GM19328 (cell line): Measurements from ENCODE around the gene LARGE2.
A peak's percentile ranks its signal among the peaks of the same experiment; 100 is the strongest.

ENCODE experiments used
- ATAC-seq: cut with Tn5 transposase; IDR thresholded peaks from one replicate; pipeline ENCODE4 v1.9.1; 2021; ENCODE audit warnings: mild to moderate bottlenecking, moderate library complexity; ENCODE audit not compliant: unreplicated experiment

The LARGE2 gene

DNA sequence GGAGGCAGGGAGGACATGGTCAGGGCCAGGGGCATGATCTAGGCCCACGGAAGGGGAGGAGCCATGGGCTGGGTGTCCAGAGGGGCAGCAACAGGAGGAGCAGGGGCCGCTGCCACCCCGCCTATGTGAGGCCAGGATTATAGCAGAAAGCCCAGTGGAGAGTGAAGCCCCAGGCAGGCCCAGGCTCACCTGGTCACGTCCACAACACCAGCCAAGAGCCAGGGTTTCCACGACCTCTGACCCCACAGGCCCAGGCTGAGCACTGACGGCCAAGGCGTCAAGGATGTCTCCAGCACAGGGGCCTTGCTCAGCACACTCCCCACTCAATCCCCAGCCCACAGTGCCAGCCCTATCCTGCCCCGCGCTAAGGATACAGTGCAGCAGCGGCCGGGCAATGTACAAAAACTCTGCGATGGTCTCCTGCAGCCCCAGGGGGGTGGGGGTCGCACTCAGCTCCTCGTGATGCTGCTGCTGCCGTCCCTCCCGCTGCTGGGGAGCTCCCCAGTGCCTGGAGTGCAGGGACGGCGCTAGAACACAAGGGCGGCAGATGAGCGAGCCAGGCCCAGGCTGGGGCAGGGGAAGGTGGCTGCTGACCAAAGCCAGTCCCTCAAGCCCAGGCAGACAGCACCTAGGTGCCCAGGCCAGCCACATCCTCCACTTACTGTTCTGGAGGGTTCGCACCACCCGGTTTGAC, 8.4 kb upstream of the LARGE2 start:
- ATAC-seq = no peak

DNA sequence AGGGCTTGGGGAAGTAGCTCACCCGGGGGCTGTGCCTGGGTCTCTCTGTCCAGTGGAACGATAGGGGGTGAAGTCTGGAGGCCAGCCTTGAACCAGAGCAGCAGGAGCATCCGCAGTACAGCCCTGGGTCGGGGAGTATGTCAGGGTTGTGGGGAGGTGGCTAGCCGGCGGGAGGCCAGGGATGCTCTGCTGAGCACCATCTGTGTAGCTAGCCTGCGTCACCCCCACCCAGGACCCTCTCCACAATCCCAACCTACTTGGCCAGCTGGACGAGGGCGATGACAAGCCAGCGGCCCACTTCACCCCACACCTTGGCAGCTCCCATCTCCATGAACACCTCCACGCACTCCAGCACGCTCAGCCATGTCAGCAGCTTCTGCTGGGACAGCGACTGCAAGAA, 7.0 kb upstream of the LARGE2 start:
- no peak for ATAC-seq

DNA sequence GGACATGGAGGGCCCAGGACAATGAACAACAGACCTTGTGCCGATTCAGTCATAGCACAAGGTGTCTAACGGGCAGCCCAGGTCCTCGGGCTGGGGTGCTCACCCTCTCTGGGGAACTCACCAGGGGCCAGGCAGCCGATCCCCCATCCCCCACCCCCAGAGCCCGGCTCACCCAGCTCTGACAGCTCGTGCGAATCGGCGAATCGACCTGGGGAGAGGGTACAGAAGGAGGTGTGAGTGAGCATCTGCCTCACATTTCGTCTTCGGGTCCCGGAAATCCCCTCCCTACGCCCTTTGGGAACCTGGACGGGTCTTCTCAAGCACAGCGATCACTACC, 5.2 kb upstream of the LARGE2 start:
- no peak for ATAC-seq

DNA sequence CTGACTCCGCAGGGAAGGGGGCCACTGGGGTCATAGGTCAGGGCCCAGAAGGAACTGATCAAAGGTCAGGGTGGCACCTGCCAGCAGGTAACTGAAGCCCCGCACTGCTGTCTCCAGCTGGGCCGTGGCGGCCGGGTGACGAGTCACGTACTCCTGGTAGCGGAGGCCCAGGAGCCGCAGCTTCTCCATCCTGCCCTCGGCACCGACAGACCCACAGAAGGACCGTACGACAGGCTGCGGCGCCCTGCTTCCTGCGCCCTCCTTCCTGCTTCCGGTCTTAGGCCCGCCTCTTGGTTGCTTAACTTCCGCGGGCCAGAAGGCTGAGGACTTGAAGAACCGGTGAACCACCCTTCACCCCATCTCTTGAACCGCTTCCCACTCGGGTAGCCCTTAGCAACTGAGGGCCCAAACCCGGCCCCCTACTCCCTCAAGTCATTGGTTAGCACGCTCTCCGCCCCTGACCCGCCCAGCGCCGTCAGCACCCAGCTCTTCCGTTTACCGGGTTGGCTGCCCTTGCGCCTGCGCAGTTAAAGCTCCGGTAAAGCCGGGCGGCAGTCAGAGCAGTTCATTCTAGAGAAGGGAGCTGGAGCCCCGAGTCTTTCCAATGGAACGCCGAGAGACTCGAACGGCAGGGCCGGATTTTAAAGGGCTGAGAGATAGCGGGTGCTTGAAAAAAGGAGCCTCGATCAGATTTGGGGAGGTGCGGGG, 4.7 kb upstream of the LARGE2 start, which contains the start of gene PEX16:
Gene PEX16 (minus strand): TSS at position 255 of the 708 bp plus-strand sequence. CDS start 66 bp downstream, at position 189.
- peak; percentile 86 for ATAC-seq

DNA sequence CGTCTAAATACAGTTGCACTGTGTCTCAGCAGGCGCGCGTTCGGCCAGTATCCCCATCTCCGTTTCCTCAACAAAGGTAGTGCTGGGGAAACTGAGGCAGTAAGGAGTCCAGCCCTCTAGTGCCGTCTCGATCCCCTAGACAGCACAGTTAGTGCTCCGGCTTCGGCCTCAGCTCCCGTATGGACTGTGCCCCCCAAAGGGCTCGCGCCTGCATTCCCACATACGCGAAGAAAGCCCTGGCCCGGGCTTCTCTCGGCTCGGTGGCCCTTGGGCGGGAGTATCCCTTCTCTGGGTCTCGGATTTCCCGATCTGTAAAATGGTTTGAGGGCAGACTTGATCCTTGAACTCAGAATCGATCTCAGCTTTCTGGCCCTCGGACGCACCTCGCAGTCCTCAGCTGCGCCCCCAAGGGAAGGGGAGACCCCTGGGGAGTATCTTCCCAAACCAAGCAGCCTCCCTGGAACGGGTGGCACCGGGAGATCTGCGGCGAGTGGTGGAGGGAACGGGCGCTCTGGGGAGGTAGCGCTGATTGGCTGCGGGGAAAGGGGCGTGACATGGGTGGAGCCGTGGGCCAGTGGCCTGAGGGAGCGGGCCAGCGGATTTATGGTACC, 4.0 kb upstream of the LARGE2 start:
- no peak for ATAC-seq

DNA sequence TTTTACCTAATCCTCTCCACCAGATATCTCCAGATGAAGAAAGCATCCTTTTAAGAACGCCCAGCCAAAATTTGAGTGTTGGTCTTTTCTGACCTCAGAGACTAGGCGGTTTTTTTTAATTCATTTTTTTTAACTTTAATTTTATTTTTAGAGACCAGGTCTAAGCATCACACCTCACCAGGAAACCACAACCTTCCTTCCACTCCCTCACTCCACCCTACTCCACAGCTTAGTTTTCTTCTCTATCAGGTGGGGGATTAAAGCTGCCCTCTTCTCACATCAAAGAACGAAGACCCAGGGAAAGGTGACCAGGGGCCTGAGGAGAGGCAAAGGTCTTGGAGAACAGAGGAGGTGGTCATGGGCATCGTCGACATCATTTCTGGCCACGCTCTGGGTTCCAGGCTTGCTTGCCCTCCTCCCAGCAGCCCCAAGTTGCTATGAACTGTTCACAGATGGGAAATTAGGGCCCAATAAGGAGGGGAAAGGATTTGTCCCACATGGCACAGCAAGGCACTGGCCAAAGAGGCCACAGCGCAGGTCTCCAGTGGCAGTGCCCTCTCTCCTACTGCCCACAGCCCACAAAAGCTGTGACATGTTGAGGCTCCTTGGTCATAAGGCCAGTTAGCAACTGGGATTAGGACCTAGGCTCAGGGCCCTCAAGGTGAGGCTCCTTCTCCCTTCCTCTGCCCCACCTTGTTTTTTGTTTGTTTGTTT, 3.3 kb upstream of the LARGE2 start:
- no peak for ATAC-seq

DNA sequence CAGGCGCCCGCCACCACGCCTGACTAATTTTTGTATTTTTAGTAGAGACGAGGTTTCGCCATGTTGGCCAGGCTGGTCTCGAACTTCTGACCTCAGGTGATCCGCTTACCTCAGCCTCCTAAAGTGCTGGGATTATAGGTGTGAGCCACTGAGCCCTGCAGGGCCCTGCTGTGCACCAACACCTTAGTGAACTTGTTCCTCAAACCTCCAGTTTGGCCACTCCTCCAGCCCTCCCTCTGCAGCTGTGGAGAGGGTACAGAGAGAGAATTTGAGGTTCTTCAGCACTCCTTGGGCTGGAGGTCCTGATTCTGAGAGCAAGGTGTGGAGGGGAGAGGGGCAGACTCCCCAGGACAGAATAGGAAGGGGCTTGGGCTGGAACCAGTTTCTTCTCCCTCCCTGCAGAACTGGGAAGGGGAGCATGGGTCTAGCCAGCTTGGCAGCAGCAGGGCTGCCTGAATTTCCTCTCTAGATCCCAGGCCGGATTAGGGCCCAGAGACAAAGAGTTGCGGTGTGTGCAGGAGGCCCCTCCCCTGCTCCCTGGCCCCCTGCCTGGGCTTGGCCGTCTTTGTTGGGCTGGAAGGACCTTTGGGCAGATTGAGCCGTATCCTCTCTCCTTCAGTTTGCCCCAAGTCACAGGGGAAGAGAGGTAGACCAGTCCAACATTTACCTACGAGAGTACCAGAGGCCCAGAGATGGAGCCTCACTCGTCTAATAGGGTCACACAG, 2.5 kb upstream of the LARGE2 start:
- ATAC-seq = no peak

DNA sequence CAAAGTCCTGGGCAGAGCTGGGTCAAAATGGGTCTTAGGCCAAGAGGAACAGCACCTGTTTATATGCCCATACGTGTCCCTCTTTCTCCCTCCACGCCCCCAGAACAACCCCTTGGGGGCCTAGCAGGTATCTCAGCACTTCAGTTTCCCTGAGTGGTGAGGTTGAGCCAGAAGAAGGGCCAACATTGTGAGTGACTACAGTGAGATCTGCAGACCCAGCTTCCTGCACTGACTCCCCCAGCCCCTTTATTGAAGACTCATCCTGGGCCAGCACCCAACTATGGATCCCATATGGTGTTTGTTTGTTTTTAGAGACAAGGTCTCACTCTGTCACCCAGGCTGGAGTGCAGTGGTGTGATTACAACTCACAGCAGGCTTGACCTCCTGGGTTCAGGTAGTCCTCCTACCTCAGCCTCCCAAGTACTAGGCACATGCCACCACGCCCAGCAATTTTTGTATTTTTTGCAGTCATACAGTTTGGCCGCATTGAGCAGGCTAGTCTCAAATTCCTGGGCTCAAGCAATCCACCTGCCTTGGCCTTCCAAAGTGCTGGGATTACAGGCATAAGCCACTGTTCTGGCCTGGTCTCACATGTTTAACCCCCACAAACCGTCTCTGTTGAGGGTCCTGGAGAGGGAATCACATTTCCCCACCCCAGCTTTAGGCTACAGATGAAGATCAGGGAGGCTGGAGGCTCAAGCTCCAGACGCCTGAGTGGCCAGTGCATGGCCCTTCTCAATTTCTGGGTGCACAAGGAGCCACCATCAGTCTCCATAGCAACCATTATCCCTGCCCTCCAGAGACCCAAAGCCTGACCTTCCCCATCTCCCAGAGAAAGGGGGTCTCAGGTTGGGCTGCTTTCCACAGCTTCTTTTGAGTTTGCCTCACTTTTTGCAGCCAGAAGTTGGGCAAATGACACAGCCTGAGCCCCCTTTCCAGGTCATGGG, 1.7 kb upstream of the LARGE2 start:
- ATAC-seq = no peak

DNA sequence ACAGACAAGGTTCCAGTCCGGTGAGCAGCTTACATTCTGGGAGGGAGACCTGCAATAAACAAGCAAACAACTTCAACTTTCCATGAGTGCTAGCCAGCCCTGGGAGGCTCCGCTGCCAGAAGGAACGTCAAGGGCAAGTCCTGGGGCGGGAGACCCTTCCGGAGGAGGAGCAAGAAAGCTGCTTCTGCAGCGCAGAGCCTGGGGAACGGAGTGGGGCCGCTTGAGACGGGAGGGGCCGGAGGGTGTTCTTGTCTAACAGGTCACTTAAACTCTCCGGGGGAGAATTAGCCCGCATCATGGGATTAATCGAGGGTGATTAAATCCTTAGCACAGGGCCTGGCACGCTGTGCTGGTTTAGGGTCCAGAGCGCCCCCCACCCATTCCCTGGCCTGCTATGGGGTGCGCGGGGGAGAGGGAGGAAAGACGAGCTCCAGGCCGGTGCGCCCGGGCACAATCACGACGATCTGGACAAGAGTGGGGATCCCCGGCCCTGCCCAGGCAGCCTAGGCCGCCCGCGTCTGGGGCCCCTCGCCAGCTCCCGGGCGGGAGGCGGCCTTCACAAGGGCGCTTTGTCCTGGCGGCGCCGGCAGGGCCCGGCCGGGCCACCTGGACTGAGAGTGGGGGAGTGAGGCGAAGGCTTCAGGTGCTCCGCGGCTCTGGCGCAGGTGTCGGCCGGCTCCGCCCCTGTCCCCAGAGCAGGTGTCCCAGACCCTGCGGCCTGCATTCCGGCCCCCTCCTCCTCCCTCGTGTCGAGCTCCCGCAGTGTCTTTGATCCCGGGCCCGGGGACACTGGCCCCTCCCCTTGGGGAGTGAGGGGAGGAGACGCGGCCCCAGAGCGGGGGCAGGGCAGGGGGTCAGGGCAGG, 663 bp upstream of the LARGE2 start:
- no peak for ATAC-seq

DNA sequence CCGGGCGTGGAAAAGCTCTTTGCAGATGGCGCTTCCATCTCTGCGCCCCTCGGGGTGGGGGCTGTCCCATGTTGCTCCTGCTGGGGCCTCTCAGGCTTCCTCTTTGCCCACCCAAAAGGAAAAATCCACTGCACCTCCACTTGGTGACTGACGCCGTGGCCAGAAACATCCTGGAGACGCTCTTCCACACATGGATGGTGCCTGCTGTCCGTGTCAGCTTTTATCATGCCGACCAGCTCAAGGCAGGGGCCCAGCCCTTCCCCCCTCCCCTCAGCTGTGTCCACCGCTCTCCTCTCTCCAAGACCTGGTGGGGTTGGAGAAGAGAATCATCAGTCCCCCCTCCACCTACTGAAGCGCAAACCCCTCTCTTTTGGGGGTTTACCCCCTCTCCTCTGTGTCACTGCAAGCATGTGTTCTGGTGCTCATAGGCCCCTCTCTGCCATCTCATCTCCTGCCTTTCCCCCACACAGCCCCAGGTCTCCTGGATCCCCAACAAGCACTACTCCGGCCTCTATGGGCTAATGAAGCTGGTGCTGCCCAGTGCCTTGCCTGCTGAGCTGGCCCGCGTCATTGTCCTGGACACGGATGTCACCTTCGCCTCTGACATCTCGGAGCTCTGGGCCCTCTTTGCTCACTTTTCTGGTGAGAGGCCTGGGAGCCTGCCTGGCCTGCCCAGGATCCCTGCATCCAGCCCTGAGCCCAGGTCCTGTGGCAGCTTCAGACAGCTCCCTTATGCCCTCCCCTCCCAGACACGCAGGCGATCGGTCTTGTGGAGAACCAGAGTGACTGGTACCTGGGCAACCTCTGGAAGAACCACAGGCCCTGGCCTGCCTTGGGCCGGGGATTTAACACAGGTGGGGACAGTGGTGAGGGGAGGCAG, 1.8 kb downstream of the LARGE2 start:
- ATAC-seq = no peak

DNA sequence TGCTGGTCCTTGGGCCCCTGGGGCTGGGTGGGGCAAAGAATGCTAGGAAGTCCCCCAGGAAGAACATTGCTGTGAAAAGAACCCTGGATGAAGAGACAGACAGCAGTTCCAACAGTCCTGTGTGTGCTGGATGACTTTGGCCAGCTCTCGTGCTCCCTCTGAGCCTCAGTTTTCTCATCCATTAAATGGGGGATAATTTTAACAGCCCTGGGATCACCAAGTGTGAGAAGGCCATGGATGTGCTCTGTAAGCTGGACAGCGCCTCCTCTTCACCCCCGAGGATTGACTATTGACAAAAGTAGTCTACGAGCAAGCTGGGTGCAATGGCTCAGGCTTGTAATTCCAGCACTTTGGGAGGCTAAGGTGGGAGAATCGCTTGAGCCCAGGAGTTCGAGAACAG, 2.5 kb downstream of the LARGE2 start:
- no peak for ATAC-seq

DNA sequence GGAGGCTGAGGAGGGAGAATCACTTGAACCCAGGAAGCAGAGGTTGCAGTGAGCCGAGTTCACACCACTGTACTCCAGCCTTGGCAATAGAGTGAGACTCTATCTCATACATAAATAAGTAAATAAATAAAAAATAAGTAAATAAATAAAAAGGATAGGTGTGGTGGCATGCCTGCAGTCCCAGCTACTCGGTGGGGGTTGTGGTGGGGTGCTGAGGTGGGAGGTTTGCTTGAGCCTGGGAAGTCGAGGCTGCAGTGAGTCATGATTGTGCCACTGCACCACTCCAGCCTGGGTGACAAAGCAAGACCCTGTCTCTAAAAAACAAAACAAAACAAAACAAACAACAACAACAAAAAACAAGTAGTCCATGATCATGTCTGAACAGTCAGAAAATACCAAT, 3.1 kb downstream of the LARGE2 start:
- no peak for ATAC-seq

DNA sequence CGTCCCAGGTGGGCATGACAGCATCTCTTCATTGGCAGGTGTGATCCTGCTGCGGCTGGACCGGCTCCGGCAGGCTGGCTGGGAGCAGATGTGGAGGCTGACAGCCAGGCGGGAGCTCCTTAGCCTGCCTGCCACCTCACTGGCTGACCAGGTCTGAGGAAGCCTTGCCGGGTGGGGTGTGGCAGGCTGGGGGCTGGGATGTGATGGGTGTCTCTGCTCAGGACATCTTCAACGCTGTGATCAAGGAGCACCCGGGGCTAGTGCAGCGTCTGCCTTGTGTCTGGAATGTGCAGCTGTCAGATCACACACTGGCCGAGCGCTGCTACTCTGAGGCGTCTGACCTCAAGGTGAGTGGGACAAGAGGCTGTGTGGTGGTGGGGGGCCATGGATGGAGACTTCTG, 3.5 kb downstream of the LARGE2 start:
- no peak for ATAC-seq

DNA sequence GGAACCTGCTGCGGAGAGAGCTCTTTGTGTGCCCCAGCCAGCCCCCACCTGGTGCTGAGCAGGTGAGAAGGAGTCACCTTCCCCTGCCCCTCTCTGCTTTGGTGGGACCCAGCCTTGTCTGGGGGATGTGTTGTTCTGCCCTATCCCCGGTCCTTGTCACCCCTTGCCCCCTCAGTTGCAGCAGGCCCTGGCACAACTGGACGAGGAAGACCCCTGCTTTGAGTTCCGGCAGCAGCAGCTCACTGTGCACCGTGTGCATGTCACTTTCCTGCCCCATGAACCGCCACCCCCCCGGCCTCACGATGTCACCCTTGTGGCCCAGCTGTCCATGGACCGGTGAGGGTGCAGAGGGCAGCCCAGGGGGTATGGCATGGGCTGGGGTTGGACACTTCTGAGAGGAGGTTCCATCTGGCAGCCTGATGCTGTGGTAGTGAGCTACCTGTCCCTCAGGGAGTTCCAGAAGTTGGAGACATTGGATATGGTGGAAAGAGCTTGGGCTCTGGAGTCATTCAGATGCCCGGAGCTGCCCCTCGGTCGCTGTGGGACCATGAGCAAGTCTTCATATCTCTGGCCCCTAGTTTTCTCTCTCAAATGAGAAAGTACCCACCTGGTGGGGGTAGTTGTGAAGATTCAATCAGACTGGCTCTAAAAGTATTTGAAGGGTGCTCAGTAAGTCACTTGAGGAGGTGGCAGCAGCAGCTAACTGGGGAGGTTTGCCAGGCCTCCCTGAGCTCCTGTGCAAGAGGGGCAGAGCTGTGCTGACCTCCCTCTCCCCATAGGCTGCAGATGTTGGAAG, 4.3 kb downstream of the LARGE2 start:
- no peak for ATAC-seq

DNA sequence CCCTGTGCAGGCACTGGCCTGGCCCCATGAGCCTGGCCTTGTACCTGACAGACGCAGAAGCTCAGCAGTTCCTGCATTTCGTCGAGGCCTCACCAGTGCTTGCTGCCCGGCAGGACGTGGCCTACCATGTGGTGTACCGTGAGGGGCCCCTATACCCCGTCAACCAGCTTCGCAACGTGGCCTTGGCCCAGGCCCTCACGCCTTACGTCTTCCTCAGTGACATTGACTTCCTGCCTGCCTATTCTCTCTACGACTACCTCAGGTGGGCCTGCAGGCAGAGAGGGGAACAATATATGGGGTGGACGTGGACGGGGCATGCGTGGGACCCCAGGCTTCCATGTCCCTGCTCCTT, 4.9 kb downstream of the LARGE2 start:
- ATAC-seq = no peak

DNA sequence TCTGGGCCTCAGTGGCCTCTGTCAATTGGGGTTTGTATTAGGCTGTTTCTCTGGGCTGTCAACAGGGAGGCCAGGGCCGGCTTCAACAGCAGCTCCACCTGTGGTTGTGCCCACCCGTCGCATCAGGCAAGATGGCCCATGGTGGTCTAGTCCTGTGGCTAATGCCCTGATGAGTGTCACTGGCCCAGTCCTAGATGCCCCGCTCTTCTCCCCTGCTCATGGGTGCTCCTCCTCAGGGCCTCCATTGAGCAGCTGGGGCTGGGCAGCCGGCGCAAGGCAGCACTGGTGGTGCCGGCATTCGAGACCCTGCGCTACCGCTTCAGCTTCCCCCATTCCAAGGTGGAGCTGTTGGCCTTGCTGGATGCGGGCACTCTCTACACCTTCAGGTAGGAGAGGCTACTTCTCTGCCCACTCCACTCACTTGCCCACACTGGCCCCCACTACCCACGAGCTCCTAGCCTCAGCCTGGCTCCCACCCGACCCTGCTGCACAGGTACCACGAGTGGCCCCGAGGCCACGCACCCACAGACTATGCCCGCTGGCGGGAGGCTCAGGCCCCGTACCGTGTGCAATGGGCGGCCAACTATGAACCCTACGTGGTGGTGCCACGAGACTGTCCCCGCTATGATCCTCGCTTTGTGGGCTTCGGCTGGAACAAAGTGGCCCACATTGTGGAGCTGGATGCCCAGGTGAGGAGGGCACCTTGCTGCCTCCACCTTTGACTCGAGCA, 5.4 kb downstream of the LARGE2 start:
- ATAC-seq = no peak
